GM23248 (cell line): ENCODE results near the gene CFP.

Experiments used
- EZH2 ChIP-seq: fragments of 200-600 bp; sonication (generic); IDR thresholded peaks from 2 replicates; pipeline ENCODE4 v1.6.1; 2018; ENCODE audit warnings: antibody characterized with exemption, mild to moderate bottlenecking; ENCODE audit not compliant: insufficient read depth, poor library complexity, severe bottlenecking
- EZH2phosphoT487 ChIP-seq: fragments of 200-600 bp; sonication (generic); IDR thresholded peaks from 2 replicates; pipeline ENCODE4 v1.6.1; 2018; ENCODE audit warnings: antibody characterized with exemption, moderate library complexity, mild to moderate bottlenecking, low read depth; ENCODE audit not compliant: insufficient read depth

- TF ChIP-seq EZH2 (no peak), EZH2phosphoT487 (no peak)
Observed at GRCh38 chrX:47596256-47596655, 33.5 kb downstream of the CFP start.
